Tibial nerve (tissue), 4 donors: ENCODE data around the gene COL4A6.

Experiments used
- EP300 ChIP-seq, 2 donors: sonication (generic); formaldehyde crosslinking; IDR thresholded peaks; one replicate each; pipeline ENCODE4 v1.6.1; 2017; ENCODE audit warnings: antibody characterized with exemption in 2 of 2, mild to moderate bottlenecking in 1 of 2
- POLR2A ChIP-seq, 2 donors: fragments of 450-650 bp; IDR thresholded peaks; one replicate each; pipeline ENCODE4 v1.6.1; 2017; ENCODE audit warnings: antibody characterized with exemption in 2 of 2, mild to moderate bottlenecking in 2 of 2, moderate library complexity in 2 of 2
- TF ChIP-seq, protein P1 (sequence below), 5 experiments: fragments of 200-600 bp in 3 of 5; fragments of 450-650 bp in 2 of 5; sonication (generic) in 3 of 5; IDR thresholded peaks; one replicate each; pipeline ENCODE4 v1.5.1; 2016 to 2019; ENCODE audit warnings: antibody characterized with exemption in 5 of 5, mild to moderate bottlenecking in 3 of 5, moderate library complexity in 2 of 5

- no peak for TF ChIP-seq EP300 (IDR thresholded peaks at IDR 0.05)
- no peak for TF ChIP-seq POLR2A (IDR thresholded peaks at IDR 0.05)
- TF ChIP-seq, protein P1, sequence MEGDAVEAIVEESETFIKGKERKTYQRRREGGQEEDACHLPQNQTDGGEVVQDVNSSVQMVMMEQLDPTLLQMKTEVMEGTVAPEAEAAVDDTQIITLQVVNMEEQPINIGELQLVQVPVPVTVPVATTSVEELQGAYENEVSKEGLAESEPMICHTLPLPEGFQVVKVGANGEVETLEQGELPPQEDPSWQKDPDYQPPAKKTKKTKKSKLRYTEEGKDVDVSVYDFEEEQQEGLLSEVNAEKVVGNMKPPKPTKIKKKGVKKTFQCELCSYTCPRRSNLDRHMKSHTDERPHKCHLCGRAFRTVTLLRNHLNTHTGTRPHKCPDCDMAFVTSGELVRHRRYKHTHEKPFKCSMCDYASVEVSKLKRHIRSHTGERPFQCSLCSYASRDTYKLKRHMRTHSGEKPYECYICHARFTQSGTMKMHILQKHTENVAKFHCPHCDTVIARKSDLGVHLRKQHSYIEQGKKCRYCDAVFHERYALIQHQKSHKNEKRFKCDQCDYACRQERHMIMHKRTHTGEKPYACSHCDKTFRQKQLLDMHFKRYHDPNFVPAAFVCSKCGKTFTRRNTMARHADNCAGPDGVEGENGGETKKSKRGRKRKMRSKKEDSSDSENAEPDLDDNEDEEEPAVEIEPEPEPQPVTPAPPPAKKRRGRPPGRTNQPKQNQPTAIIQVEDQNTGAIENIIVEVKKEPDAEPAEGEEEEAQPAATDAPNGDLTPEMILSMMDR (IDR thresholded peaks at IDR 0.05), result no peak
Observed at GRCh38 chrX:108384783-108385182, 53.4 kb downstream of the COL4A6 start.
